H1 (cell line): ENCODE measurements around the gene TRAF1. TPM values are rescaled to one million over a fixed set of nuclear protein-coding genes. Genes with fewer than 3 reads are reported as not detected.

Source experiments
- CTCF ChIA-PET: fragments of 300-600 bp; sonication (Branson Sonifier 250); formaldehyde crosslinking; loops from one replicate; lab custom pipeline; 2021; ENCODE audit not compliant: partially characterized antibody; lab: Charles Lee
- POLR2A ChIA-PET: fragments of 300-600 bp; sonication (Branson Sonifier 250); formaldehyde crosslinking; loops from one replicate; lab custom pipeline; 2021; ENCODE audit warnings: inconsistent platforms; ENCODE audit not compliant: partially characterized antibody; lab: Charles Lee
- DNase-seq, 2 experiments: peaks; one replicate each; pipeline versions ENCODE4 v3.0.0 to v3.0.0-alpha.2; 2010 to 2022; ENCODE audit warnings: low spot score in 2 of 2, low read depth in 1 of 2, mixed read lengths in 1 of 2
- FAIRE-seq: peaks from 2 replicates; lab custom pipeline; 2011; peaks lifted over from hg19 to GRCh38; lab: Jason Lieb, UNC
- H2AFZ ChIP-seq: 2 replicates; pipeline ENCODE4 v1.8.1; 2012; ENCODE audit warnings: low read length, inconsistent platforms
- H2AK5ac ChIP-seq: 2 replicates; pipeline ENCODE4 v1.6.1; 2013; ENCODE audit warnings: low read depth, low read length
- H2BK120ac ChIP-seq: replicated peaks from 2 replicates; pipeline ENCODE3; 2013; ENCODE audit warnings: low read depth, low read length, inconsistent platforms
- H2BK12ac ChIP-seq: 2 replicates; pipeline ENCODE4 v1.6.1; 2013; ENCODE audit warnings: low read depth, low read length
- H2BK15ac ChIP-seq: 2 replicates; pipeline ENCODE4 v1.6.1; 2013; ENCODE audit warnings: low read length
- H2BK20ac ChIP-seq: 2 replicates; pipeline ENCODE4 v1.6.1; 2013; ENCODE audit warnings: low read length
- H2BK5ac ChIP-seq: 2 replicates; pipeline ENCODE4 v1.6.1; 2013; ENCODE audit warnings: low read depth, low read length
- H3K14ac ChIP-seq: 2 replicates; pipeline ENCODE4 v1.6.1; 2013; ENCODE audit warnings: inconsistent platforms; ENCODE audit not compliant: insufficient read length
- H3K18ac ChIP-seq: 2 replicates; pipeline ENCODE4 v1.6.1; 2013; ENCODE audit warnings: low read length; ENCODE audit errors: extremely low read depth
- H3K23ac ChIP-seq: 2 replicates; pipeline ENCODE4 v1.6.1; 2013; ENCODE audit warnings: inconsistent platforms; ENCODE audit not compliant: insufficient read length
- H3K23me2 ChIP-seq: 2 replicates; pipeline ENCODE4 v1.6.1; 2013; ENCODE audit warnings: low read depth, low read length
- H3K27ac ChIP-seq: 2 replicates; pipeline ENCODE4 v1.6.1; 2011; ENCODE audit warnings: low read depth, low read length, inconsistent platforms
- H3K27me3 ChIP-seq, 4 experiments: replicated peaks in 1 of 4; 1 replicate in 1 of 4; 2 replicates in 3 of 4; pipeline versions ENCODE4 v1.6.1 to v1.8.1; 2011 to 2013; ENCODE audit warnings: low read length in 3 of 4, mild to moderate bottlenecking in 3 of 4, inconsistent platforms in 2 of 4, mixed read lengths in 2 of 4, moderate library complexity in 1 of 4; ENCODE audit not compliant: control insufficient read depth in 3 of 4, insufficient read depth in 3 of 4; ENCODE audit errors: extremely low read depth in 1 of 4
- H3K36me3 ChIP-seq, 4 experiments: 2 replicates each; pipeline versions ENCODE4 v1.6.1 to v1.8.1; 2011 to 2013; ENCODE audit warnings: mild to moderate bottlenecking in 4 of 4, low read length in 3 of 4, moderate library complexity in 2 of 4, control low read depth in 1 of 4, inconsistent platforms in 1 of 4; ENCODE audit not compliant: insufficient read depth in 4 of 4, control insufficient read depth in 2 of 4
- H3K4ac ChIP-seq: replicated peaks from 2 replicates; pipeline ENCODE3; 2013; ENCODE audit warnings: low read length, low read depth, mixed read lengths, inconsistent platforms; ENCODE audit not compliant: insufficient read length
- H3K4me1 ChIP-seq, 4 experiments: replicated peaks in 1 of 4; 1 replicate in 1 of 4; 2 replicates in 3 of 4; pipeline versions ENCODE4 v1.6.1 to v1.8.1; 2011 to 2013; ENCODE audit warnings: low read length in 3 of 4, inconsistent platforms in 2 of 4, mixed read lengths in 1 of 4; ENCODE audit not compliant: insufficient read depth in 4 of 4, control insufficient read depth in 3 of 4
- H3K4me2 ChIP-seq, 2 experiments: 2 replicates each; pipeline versions ENCODE4 v1.6.1 to v1.8.1; 2011 to 2013; ENCODE audit warnings: low read depth in 2 of 2, low read length in 2 of 2, control low read depth in 1 of 2, inconsistent platforms in 1 of 2, mild to moderate bottlenecking in 1 of 2; ENCODE audit not compliant: insufficient read depth in 1 of 2
- H3K4me3 ChIP-seq, 4 experiments: fragments of 200-600, 300-600 bp in 1 of 4; sonication (generic), shearing (Covaris generic), sonication (Bioruptor Twin) in 1 of 4; 2 replicates each; pipeline versions ENCODE4 v1.5.1 to v1.8.1; 2011 to 2016; ENCODE audit warnings: low read length in 4 of 4, low read depth in 3 of 4, control low read depth in 2 of 4, inconsistent platforms in 2 of 4, mild to moderate bottlenecking in 2 of 4, mixed read lengths in 1 of 4, moderate library complexity in 1 of 4; ENCODE audit not compliant: insufficient read depth in 2 of 4; ENCODE audit errors: extremely low read depth in 1 of 4
- H3K56ac ChIP-seq: replicated peaks from 2 replicates; pipeline ENCODE3; 2013; ENCODE audit warnings: low read depth, mild to moderate bottlenecking, mixed read lengths, low read length, inconsistent platforms; ENCODE audit not compliant: insufficient read length
- H3K79me1 ChIP-seq: 2 replicates; pipeline ENCODE4 v1.6.1; 2013; ENCODE audit warnings: low read depth, low read length, control low read depth
- H3K79me2 ChIP-seq, 2 experiments: 2 replicates each; pipeline versions ENCODE4 v1.6.1 to v1.8.1; 2012 to 2013; ENCODE audit warnings: low read length in 2 of 2, mild to moderate bottlenecking in 2 of 2, inconsistent platforms in 1 of 2; ENCODE audit not compliant: insufficient read depth in 2 of 2, control insufficient read depth in 1 of 2
- H3K9ac ChIP-seq, 4 experiments: replicated peaks in 1 of 4; 1 replicate in 1 of 4; 2 replicates in 3 of 4; pipeline versions ENCODE4 v1.6.1 to v1.8.1; 2011 to 2013; ENCODE audit warnings: low read depth in 3 of 4, low read length in 3 of 4, control low read depth in 2 of 4, mild to moderate bottlenecking in 2 of 4, moderate library complexity in 2 of 4, inconsistent platforms in 1 of 4; ENCODE audit errors: extremely low read depth in 1 of 4
- H3K9me3 ChIP-seq, 2 experiments: 2 replicates each; pipeline versions ENCODE4 v1.6.1 to v1.8.1; 2012 to 2013; ENCODE audit warnings: mild to moderate bottlenecking in 2 of 2, moderate library complexity in 2 of 2, control low read depth in 1 of 2, inconsistent platforms in 1 of 2, low read depth in 1 of 2, low read length in 1 of 2, mixed read lengths in 1 of 2; ENCODE audit not compliant: insufficient read depth in 2 of 2
- H4K20me1 ChIP-seq, 2 experiments: replicated peaks in 1 of 2; 2 replicates each; pipeline versions ENCODE3 to v1.8.1; 2011 to 2013; ENCODE audit warnings: inconsistent platforms in 2 of 2, low read length in 2 of 2, mild to moderate bottlenecking in 1 of 2; ENCODE audit not compliant: insufficient read depth in 2 of 2, control insufficient read depth in 1 of 2
- H4K5ac ChIP-seq: 2 replicates; pipeline ENCODE4 v1.6.1; 2013; ENCODE audit warnings: low read length, low read depth, mixed read lengths, inconsistent platforms; ENCODE audit not compliant: insufficient read length
- H4K8ac ChIP-seq: 2 replicates; pipeline ENCODE4 v1.8.0; 2013; ENCODE audit warnings: mild to moderate bottlenecking, moderate library complexity, low read length, inconsistent platforms; ENCODE audit not compliant: insufficient read depth; ENCODE audit errors: extremely low read depth
- H4K91ac ChIP-seq: replicated peaks from 2 replicates; pipeline ENCODE3; 2013; ENCODE audit warnings: low read length, mixed read lengths, inconsistent platforms; ENCODE audit not compliant: insufficient read length
- BACH1 ChIP-seq: IDR thresholded peaks from 2 replicates; pipeline ENCODE4 v1.6.1; 2012; ENCODE audit warnings: low read length, improper control_type of control experiment
- GABPA ChIP-seq: IDR thresholded peaks from 2 replicates; pipeline ENCODE4 v1.6.1; 2011; ENCODE audit warnings: mild to moderate bottlenecking, low read length, moderate library complexity, borderline replicate concordance; ENCODE audit not compliant: insufficient read depth
- SUZ12 ChIP-seq: fragments of 200-600 bp; sonication (generic); IDR thresholded peaks from 2 replicates; pipeline ENCODE4 v1.6.1; 2012; ENCODE audit warnings: mild to moderate bottlenecking, inconsistent platforms, low read length, moderate library complexity, mixed read lengths
- USF2 ChIP-seq: IDR thresholded peaks from 2 replicates; pipeline ENCODE4 v1.6.1; 2011; ENCODE audit warnings: low read length, improper control_type of control experiment
- ZNF274 ChIP-seq: IDR thresholded peaks from 2 replicates; pipeline ENCODE4 v1.7.0; 2012; ENCODE audit warnings: low read length, borderline replicate concordance; ENCODE audit errors: extremely low read depth
- WGBS, 2 experiments: shearing (Covaris generic) in 1 of 2; methylation state at CpG; one replicate each; pipeline versions ENCODE4 v1.1.6 to v1.1.7; 2013 to 2015; ENCODE audit warnings: low lambda C conversion rate in 2 of 2, mixed read lengths in 2 of 2, inconsistent platforms in 1 of 2, low coverage in 1 of 2, missing lambda C conversion rate in 1 of 2; ENCODE audit not compliant: insufficient replicate concordance in 2 of 2, insufficient coverage in 1 of 2, insufficient read length in 1 of 2; ENCODE audit errors: extremely low coverage in 1 of 2, missing lambda C conversion rate in 1 of 2; 5-methylcytosine and 5-hydroxymethylcytosine counted together
- polyA plus RNA-seq, 7 experiments: library from polyadenylated mRNA; depleted of rRNA in 3 of 7; stranded (reverse) in 5 of 7; unstranded in 2 of 7; fragments of >200 nt in 5 of 7; fragments of 200-250 nt in 2 of 7; gene quantifications; 1 replicate in 5 of 7; 2 replicates in 1 of 7; 4 replicates in 1 of 7; pipeline versions ENCODE4 v1.2.1 to v1.2.3, GENCODE V29; 2011 to 2013; ENCODE audit warnings: missing spikeins in 2 of 7, mixed read lengths in 2 of 7
- total RNA-seq: library from RNA; stranded (reverse); fragmentation: NEBNext Ultra II Directional; extraction: Animal tissue kit (Norgen Biotek cat#: 25700); gene quantifications from 2 replicates; pipeline ENCODE4 v1.2.1, GENCODE V29; 2021

The TRAF1 gene
- total and polyA plus RNA-seq, 2 of the 8 experiments (the other 6 are each of a cell fraction or from before 2014, with no cell fraction given): 1.6 to 3.2 TPM

GRCh38 chr9:120890320-120891244, 36.0 kb downstream of the TRAF1 start:
- Histone ChIP-seq H3K79me1 (no peaks in the 10 kb centered on the region), H3K14ac (no peak overlapping the region), H4K20me1 (no peaks in the 10 kb centered on the region), H3K23me2 (peaks cover 3% of the 10 kb centered on the region; the same call in 1 of the 2 replicates), H3K9ac (no peak overlapping the region), H2BK15ac (no peak overlapping the region), H3K23ac (no peak overlapping the region), H3K36me3 (no peaks in the 10 kb centered on the region), H2BK5ac (no peak overlapping the region), H2BK120ac (no peak overlapping the region), H2BK12ac (no peak overlapping the region; the same call in 1 of the 2 replicates), H3K9me3 (no peaks in the 10 kb centered on the region), H2AFZ (0 out of 2 replicates have a peak overlapping the region, but pooled peaks have one; percentile 48), H4K5ac (no peak overlapping the region), H3K4ac (no peak overlapping the region), H3K4me1 (peaks cover 0 to 6% (median 5%) of the 10 kb centered on the region in 4 experiments; a peak in 6 of 7 replicates), H4K8ac (no peak overlapping the region), H4K91ac (no peak overlapping the region), H3K18ac (no peak overlapping the region), H3K27ac (no peak overlapping the region), H3K4me3 (no peak overlapping the region), H3K56ac (no peak overlapping the region), H2AK5ac (no peak overlapping the region), H2BK20ac (no peak overlapping the region), H3K27me3 (peaks cover 0 to 21% (median 15%) of the 10 kb centered on the region in 4 experiments; a peak in 5 of 7 replicates), H3K79me2 (no peaks in the 10 kb centered on the region), H3K4me2 (no peak overlapping the region)
- DNase-seq (no peak), FAIRE-seq (no peak)
- TF ChIP-seq BACH1 (no peak), ZNF274 (no peak), GABPA (no peak), USF2 (no peak), SUZ12 (no peak)
- 86% methylated on average over 13 of the region's 14 CpGs; no CpG with 5 or more reads in 1 of the 2 experiments for WGBS, 2 experiments
- ChIA-PET CTCF (interaction anchor here (0.6 to 1.6 kb wide), 8 partner anchors 9 to 165 kb away, joined by 3 to 9 read pairs (median 3); no protein-coding TSS in a partner anchor), POLR2A (interaction anchor here (0.9 to 2.0 kb wide), 6 partner anchors 11 to 20 kb away, joined by 3 to 7 read pairs (median 4); no protein-coding TSS in a partner anchor)
